Smooth muscle cell (in vitro differentiated cells): ENCODE data around the gene GADD45GIP1. TPM values are rescaled to one million over a fixed set of nuclear protein-coding genes. Genes with fewer than 3 reads are reported as not detected.
"Not testable (repeated sequence)": the region's sequence is repeated elsewhere in the genome, so short reads cannot be mapped to it uniquely, and the experiment has no call there.

Experiments
- DNase-seq: peaks from one replicate; lab custom pipeline; 2025; ENCODE audit not compliant: unreplicated experiment; lab: John Stamatoyannopoulos, UW
- H2AFZ ChIP-seq: fragments of 200-600 bp; sonication (generic); 2 replicates; pipeline ENCODE4 v1.6.0; 2016; ENCODE audit warnings: antibody characterized with exemption, low read depth, mild to moderate bottlenecking
- H3F3A ChIP-seq: fragments of 200-600 bp; sonication (generic); 2 replicates; pipeline ENCODE4 v1.6.0; 2017; ENCODE audit warnings: antibody characterized with exemption, low read depth
- H3K27ac ChIP-seq: fragments of 200-600 bp; sonication (generic); 2 replicates; pipeline ENCODE4 v1.5.1; 2016; ENCODE audit warnings: low read depth, mild to moderate bottlenecking
- H3K27me3 ChIP-seq: fragments of 200-600 bp; sonication (generic); 2 replicates; pipeline ENCODE4 v1.6.1; 2016; ENCODE audit warnings: low read depth, mild to moderate bottlenecking
- H3K36me3 ChIP-seq: fragments of 200-600 bp; sonication (generic); 2 replicates; pipeline ENCODE4 v1.5.1; 2016; ENCODE audit warnings: low read depth
- H3K4me1 ChIP-seq: fragments of 200-600 bp; sonication (generic); 2 replicates; pipeline ENCODE4 v1.5.1; 2016; ENCODE audit warnings: low read depth
- H3K4me2 ChIP-seq: fragments of 200-600 bp; sonication (generic); 2 replicates; pipeline ENCODE4 v1.6.0; 2016; ENCODE audit warnings: mild to moderate bottlenecking
- H3K4me3 ChIP-seq: fragments of 200-600 bp; sonication (generic); 2 replicates; pipeline ENCODE4 v1.5.1; 2016; ENCODE audit warnings: mild to moderate bottlenecking
- H3K79me2 ChIP-seq: fragments of 200-600 bp; sonication (generic); 2 replicates; pipeline ENCODE4 v1.6.0; 2016; ENCODE audit warnings: low read depth, mild to moderate bottlenecking
- H3K9ac ChIP-seq: fragments of 200-600 bp; sonication (generic); 2 replicates; pipeline ENCODE4 v1.6.0; 2016; ENCODE audit warnings: low read depth
- H3K9me3 ChIP-seq: fragments of 200-600 bp; sonication (generic); replicated peaks from 2 replicates; pipeline ENCODE4 v1.5.1; 2016; ENCODE audit warnings: low read depth
- H4K20me1 ChIP-seq: fragments of 200-600 bp; sonication (generic); 2 replicates; pipeline ENCODE4 v1.6.0; 2016; ENCODE audit warnings: low read depth
- CTCF ChIP-seq: fragments of 200-600 bp; sonication (generic); IDR thresholded peaks from 2 replicates; pipeline ENCODE4 v1.5.1; 2017; ENCODE audit warnings: borderline replicate concordance, mild to moderate bottlenecking, antibody characterized with exemption; ENCODE audit not compliant: insufficient read depth, poor library complexity, severe bottlenecking
- WGBS: methylation state at CpG from one replicate; pipeline ENCODE4 v1.1.7; 2016; ENCODE audit warnings: low lambda C conversion rate; 5-methylcytosine and 5-hydroxymethylcytosine counted together
- polyA plus RNA-seq: library from polyadenylated mRNA; unstranded; fragments of >200 nt; fragmentation: Nextera tagmentation; extraction: Ambion mirVana; gene quantifications from 2 replicates; pipeline ENCODE4 v1.2.1, GENCODE V29; 2016
- total RNA-seq: library from RNA; depleted of rRNA; stranded (reverse); fragments of >200 nt; gene quantifications from 2 replicates; pipeline ENCODE4 v1.2.3, GENCODE V29; 2014

Gene GADD45GIP1
- total and polyA plus RNA-seq, 2 experiments from 2014 or later = 51.5 to 152 TPM

- Histone ChIP-seq H3K27me3 (peaks cover 6% of the 10 kb centered on the region), H2AFZ (no peak overlapping the region), H3K9me3 (no peaks in the 10 kb centered on the region), H3K4me3 (no peak overlapping the region), H3K36me3 (no peaks in the 10 kb centered on the region), H3K79me2 (no peaks in the 10 kb centered on the region), H3K4me1 (no peaks in the 10 kb centered on the region), H3K9ac (no peak overlapping the region), H3K4me2 (no peak overlapping the region), H3K27ac (no peak overlapping the region), H4K20me1 (no peaks in the 10 kb centered on the region), H3F3A (no peaks in the 10 kb centered on the region)
- no peak for DNase-seq
- WGBS = 94% methylated on average over 6 of the region's 6 CpGs
- no peak for TF ChIP-seq CTCF
Measured at GRCh38 chr19:12982648-12983047, 25.6 kb upstream of the GADD45GIP1 start.

- no peaks in the 10 kb centered on the region for H4K20me1 ChIP-seq
- no peak for DNase-seq
- no peaks in the 10 kb centered on the region for H3K27me3 ChIP-seq
- H3K27ac ChIP-seq = no peak overlapping the region
- H3K9ac ChIP-seq = no peak overlapping the region
- no peaks in the 10 kb centered on the region for H3K36me3 ChIP-seq
- no peak overlapping the region for H3K4me2 ChIP-seq
- H3K4me3 ChIP-seq = no peak overlapping the region
- TF ChIP-seq CTCF = no peak
- no peak overlapping the region for H2AFZ ChIP-seq
- no peaks in the 10 kb centered on the region for H3K9me3 ChIP-seq
- 92% methylated on average over 3 of the region's 3 CpGs for WGBS
- H3K4me1 ChIP-seq = no peaks in the 10 kb centered on the region
- no peaks in the 10 kb centered on the region for H3K79me2 ChIP-seq
- H3F3A ChIP-seq = no peaks in the 10 kb centered on the region
Measured at GRCh38 chr19:12979974-12980373, 23.0 kb upstream of the GADD45GIP1 start.

- H3K9ac ChIP-seq, H3K4me1 ChIP-seq, H3K4me3 ChIP-seq, H4K20me1 ChIP-seq, H3K36me3 ChIP-seq, H3K9me3 ChIP-seq, H3F3A ChIP-seq, H3K4me2 ChIP-seq, H2AFZ ChIP-seq, H3K27me3 ChIP-seq, H3K27ac ChIP-seq, H3K79me2 ChIP-seq, DNase-seq: not testable (repeated sequence)
- 93% methylated on average over 7 of the region's 7 CpGs for WGBS
Measured at GRCh38 chr19:12976109-12976508, 19.1 kb upstream of the GADD45GIP1 start.

GRCh38 chr19:12975221-12975741 is 18.3 kb upstream of the GADD45GIP1 start:
- Histone ChIP-seq H3K9me3 (no peaks in the 10 kb centered on the region), H3K27me3 (no peaks in the 10 kb centered on the region)
- no peak for DNase-seq

More at GRCh38 chr19:12975221-12975741, 18.3 kb upstream of the GADD45GIP1 start:
- Histone ChIP-seq H3K36me3 (no peaks in the 10 kb centered on the region), H4K20me1 (no peaks in the 10 kb centered on the region), H3K9ac (no peak overlapping the region), H3K27ac (no peak overlapping the region), H3K79me2 (no peaks in the 10 kb centered on the region), H2AFZ (no peak overlapping the region), H3K4me1 (no peaks in the 10 kb centered on the region), H3K4me2 (no peak overlapping the region), H3K4me3 (no peak overlapping the region), H3F3A (no peaks in the 10 kb centered on the region)
- WGBS = 67% methylated on average over 1 of the region's 17 CpGs
- no peak for TF ChIP-seq CTCF
